ENCODE results near the gene EDN3. TPM values are rescaled to one million over a fixed set of nuclear protein-coding genes. Genes with fewer than 3 reads are reported as not detected.

The EDN3 gene
- total and polyA plus RNA-seq, 12 donors: 0.07 to 0.33 TPM; not detected in 10

GRCh38 chr20:59351157-59352040 is 51.0 kb downstream of the EDN3 start:
- no peaks in the 10 kb centered on the region for H3K4me1 ChIP-seq
- H3K27me3 ChIP-seq: peaks cover 0 to 29% (median 4%) of the 10 kb centered on the region in 7 donors
- H3K9me3 ChIP-seq: no peaks in the 10 kb centered on the region
- DNase-seq (no peak), ATAC-seq (no peak)
- no peaks in the 10 kb centered on the region for H3K36me3 ChIP-seq
- no peak overlapping the region for H3K4me3 ChIP-seq
- no peak overlapping the region for H3K27ac ChIP-seq
- intact Hi-C loops (cut with DNase I): no loop called here
- WGBS, 2 donors: 83 to 87% methylated on average over 10 of the region's 10 CpGs
- TF ChIP-seq, protein P1, sequence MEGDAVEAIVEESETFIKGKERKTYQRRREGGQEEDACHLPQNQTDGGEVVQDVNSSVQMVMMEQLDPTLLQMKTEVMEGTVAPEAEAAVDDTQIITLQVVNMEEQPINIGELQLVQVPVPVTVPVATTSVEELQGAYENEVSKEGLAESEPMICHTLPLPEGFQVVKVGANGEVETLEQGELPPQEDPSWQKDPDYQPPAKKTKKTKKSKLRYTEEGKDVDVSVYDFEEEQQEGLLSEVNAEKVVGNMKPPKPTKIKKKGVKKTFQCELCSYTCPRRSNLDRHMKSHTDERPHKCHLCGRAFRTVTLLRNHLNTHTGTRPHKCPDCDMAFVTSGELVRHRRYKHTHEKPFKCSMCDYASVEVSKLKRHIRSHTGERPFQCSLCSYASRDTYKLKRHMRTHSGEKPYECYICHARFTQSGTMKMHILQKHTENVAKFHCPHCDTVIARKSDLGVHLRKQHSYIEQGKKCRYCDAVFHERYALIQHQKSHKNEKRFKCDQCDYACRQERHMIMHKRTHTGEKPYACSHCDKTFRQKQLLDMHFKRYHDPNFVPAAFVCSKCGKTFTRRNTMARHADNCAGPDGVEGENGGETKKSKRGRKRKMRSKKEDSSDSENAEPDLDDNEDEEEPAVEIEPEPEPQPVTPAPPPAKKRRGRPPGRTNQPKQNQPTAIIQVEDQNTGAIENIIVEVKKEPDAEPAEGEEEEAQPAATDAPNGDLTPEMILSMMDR (IDR thresholded peaks at IDR 0.05): no peak

GRCh38 chr20:59352541-59352940 is 52.1 kb downstream of the EDN3 start:
- Histone ChIP-seq H3K9me3 (no peaks in the 10 kb centered on the region), H3K4me1 (no peaks in the 10 kb centered on the region), H3K4me3 (no peak overlapping the region), H3K27me3 (peaks cover 0 to 36% (median 6%) of the 10 kb centered on the region in 7 donors), H3K36me3 (no peaks in the 10 kb centered on the region), H3K27ac (no peak overlapping the region)
- TF ChIP-seq, protein P1 (IDR thresholded peaks at IDR 0.05): no peak
- no peak for DNase-seq
- intact Hi-C loops (cut with DNase I): no loop called here
- no peak for ATAC-seq
- 78 to 81% methylated on average over 4 of the region's 4 CpGs for WGBS, 2 donors

GRCh38 chr20:59352990-59353389 is 52.6 kb downstream of the EDN3 start:
- intact Hi-C loops (cut with DNase I): no loop called here
- Histone ChIP-seq H3K27ac (no peak overlapping the region), H3K9me3 (no peaks in the 10 kb centered on the region), H3K27me3 (peaks cover 0 to 36% (median 9%) of the 10 kb centered on the region in 7 donors), H3K4me1 (no peaks in the 10 kb centered on the region), H3K36me3 (no peaks in the 10 kb centered on the region), H3K4me3 (no peak overlapping the region)
- DNase-seq (no peak), ATAC-seq (no peak)
- 84 to 85% methylated on average over 9 of the region's 9 CpGs for WGBS, 2 donors
- TF ChIP-seq, protein P1 (IDR thresholded peaks at IDR 0.05): no peak

DNA sequence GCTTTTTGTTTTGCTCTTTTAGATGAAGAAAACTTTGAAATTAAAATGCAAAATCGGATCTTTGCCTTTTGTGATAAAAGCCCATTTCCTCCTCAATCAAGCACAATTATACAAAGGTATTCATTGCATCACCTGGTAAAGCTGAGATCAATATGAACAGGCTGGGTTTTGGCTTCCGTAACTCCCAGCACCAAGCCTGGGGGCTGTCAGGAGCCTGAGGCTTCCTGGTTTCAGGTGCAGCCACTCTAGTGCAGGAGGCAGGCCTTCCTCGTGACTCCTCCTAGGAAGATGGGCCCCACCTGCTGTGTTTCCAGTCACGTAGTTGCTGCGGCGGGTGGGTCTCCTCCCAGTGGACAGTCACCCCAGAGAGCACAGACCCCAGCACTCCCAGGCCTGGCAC is 54.0 kb downstream of the EDN3 start:
- DNase-seq (no peak), ATAC-seq (no peak)
- Histone ChIP-seq H3K36me3 (no peaks in the 10 kb centered on the region), H3K27me3 (peaks cover 0 to 26% (median 9%) of the 10 kb centered on the region in 7 donors), H3K4me1 (no peaks in the 10 kb centered on the region), H3K4me3 (no peak overlapping the region), H3K9me3 (no peaks in the 10 kb centered on the region), H3K27ac (no peak overlapping the region)
- intact Hi-C loops (cut with DNase I): no loop called here
- 75 to 76% methylated on average over 6 of the region's 6 CpGs for WGBS, 2 donors
- TF ChIP-seq, protein P1 (IDR thresholded peaks at IDR 0.05): no peak

All from heart right ventricle (tissue), 16 donors.